HG03565 (cell line): Measurements from ENCODE around the gene SEMA4D.

Source experiments
- ATAC-seq: cut with Tn5 transposase; IDR thresholded peaks from one replicate; pipeline ENCODE4 v1.9.1; 2021; ENCODE audit warnings: mild to moderate bottlenecking, moderate library complexity; ENCODE audit not compliant: unreplicated experiment

The SEMA4D gene

DNA sequence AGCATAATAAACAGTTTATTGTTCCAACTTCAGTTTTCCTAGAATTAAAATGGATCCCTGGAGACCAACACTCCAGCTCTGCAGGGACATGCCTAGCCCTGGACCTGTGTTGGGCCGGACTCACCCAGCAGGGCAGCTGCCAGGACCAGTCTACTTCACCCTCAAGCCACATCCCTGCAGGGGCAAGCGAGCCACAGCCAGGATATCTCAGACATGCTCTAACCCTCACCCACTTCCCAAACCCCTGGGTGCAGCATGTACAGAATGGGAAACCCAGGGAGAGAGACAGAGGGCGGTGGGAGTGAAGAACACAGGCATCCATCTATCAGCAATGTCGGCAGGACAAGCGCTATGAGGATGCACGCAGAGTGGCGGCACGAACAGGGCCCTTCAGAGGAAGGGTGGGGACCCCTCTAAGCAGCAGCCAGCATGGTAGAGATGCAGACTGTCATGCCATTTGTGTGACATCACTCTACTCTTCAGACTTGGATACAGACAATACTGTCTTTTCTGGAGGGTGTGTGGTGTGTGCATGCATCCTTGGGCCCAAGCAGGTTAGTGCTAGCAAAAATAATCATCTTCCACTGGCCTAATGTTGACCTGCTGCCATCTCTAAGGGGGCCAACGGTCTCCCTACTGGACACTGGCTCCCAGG is 83.1 kb downstream of the SEMA4D start:
- no peak for ATAC-seq

DNA sequence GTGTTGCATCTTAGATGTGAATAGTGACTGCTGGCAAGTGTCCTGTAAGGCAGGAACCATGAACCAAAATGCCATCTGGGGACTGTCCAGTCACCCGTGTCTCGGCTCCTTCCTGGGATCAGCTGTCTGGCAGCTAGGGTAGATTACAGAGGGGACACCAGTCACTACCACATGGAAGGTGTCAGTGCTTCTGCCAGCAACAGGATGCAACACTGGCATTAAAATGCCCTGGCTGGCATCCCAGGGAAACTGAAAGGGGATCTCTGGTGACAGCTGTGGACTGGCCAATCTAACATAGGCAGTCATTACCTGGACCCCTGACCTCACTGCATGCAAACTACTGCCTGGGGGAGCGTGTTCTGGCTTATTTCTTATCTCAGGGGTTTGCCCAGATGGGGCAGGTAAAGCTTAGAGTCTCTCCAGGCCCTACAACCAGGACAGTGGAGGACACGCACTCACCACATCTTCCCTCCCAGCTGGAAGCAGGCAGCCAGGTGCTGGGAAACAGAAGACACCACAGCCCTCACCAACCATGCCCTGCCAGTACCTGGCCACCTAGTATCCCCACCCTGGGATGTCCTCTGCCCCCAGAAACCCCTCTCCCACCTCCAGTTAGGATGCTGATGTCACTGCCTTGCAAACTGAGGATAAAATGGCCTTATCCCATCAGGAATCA is 83.8 kb downstream of the SEMA4D start:
- ATAC-seq = no peak

DNA sequence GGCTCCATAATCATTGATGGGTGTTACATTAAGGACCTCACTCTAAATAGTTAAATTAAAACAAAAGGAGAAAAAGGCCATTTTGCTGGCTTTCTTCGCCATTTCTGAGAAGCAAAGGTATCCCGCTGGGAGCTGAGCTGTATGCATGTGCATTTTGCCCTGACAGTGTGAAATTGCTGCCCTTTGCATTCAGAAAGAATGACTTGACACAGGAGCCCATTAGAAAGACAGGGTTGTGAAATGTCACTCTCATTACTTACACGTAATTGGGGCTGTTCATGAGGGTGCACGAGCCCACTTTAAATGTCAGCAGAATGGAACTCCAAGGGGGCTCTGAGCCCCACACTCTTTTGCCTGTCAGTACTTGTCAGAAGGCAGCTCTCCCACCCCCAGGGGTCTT is 85.0 kb downstream of the SEMA4D start:
- ATAC-seq = no peak

DNA sequence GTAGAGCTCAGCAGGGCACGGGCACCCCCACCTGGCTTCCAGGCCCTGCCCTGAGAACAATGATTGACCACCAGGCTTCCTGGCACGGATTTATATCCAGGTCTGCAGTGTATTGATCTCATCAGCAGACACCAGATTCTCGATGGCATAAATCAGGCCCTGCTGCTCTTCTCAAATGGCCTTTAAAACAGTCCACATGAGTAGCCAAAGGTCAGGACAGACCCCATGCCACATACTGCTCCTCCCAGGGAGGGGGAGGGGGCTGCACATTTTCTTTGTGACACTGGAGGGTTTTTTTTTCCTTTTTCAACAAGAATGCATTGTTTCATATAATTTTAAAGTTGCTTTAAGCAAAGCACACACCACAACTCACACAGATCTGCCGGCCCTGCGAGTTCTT is 85.4 kb downstream of the SEMA4D start:
- no peak for ATAC-seq

DNA sequence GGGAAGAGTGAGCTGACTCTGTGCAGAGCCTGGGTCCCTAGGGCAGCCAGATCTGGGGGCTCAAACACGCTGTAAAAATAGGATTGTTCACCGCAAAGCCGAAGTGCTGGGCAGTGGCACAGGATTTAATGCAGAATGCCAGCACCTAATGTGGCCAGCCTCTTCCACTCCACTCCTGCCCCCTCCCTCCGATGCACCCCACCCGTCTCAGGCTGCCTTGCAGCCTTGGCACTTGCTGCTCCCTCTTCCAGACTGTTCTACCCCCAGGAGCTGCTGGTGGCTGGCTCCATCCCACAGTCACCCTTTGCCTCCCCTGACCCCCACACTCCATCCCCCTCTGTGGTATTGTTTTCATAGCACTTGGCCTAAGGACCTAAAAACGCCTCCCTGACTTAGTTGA is 86.2 kb downstream of the SEMA4D start:
- ATAC-seq = no peak

DNA sequence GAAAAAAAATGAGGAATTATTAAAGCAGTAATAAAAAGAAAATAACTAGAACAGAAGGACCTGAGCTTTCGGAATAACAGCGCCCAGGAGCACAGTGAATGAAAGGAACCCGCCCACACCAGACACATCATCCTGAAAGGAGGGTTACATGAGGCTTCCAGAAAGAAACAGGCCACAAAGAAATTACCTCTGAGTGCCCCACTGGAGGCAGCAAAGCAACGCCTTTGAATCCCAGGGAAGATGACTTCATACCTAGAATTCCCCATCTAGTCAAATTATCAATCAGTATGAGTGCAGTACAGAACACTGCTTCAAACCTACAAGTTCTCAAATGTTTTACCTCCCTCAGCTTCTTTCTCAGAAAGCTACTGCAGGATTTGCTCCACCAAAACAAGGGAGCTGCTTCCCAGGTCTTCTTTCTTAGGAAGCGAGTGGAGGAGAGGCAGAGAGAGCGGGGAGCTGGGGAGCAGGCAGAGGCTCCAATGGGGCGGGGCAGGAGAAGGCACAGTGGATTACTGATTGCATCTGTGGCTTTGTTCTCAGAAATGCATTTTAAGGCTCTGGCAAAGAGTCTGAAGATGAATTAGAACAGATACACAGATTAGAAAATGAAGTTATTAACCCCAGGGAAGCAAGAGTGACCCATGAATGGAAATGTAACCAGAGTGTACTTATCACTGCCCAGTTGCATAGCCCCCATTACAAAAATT is 87.1 kb downstream of the SEMA4D start:
- ATAC-seq = peak; percentile 42

DNA sequence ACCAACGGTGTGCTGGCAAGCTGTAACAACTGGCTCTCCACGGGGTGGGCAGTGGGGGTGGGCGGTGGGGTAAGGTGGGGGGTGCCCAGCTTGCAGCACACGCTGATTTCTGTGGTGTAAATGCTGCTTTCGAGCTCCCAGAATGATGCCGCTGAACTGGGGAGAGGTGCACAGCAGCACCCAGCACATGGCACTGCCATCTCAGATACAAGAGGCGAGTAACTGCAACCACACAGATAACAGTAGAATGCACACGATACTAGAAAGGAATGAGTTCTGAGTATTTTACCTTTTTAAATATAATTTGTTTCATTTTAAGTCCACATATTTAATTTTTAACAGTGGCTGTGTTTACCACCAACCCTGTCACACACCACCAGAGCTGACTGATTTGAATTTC is 87.9 kb downstream of the SEMA4D start:
- ATAC-seq = no peak

DNA sequence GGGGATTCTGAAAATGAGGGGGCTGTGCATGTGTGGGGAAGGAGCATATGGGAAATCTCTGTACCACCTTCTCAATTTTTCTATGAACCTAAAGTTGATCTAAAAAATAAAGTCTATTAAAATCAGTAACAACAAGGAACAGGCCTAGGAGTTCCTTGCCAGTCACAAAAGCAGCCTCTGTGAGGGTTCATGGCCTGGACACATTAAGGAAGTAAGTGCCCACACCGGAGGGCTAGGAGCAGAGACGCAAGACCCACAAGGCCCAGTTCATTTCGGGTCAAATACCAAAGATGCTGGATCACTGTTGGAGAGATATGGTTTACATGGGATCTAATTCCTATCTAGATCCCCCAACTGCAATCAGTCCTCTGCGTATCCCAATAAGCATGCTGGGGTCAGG is 88.4 kb downstream of the SEMA4D start:
- no peak for ATAC-seq

DNA sequence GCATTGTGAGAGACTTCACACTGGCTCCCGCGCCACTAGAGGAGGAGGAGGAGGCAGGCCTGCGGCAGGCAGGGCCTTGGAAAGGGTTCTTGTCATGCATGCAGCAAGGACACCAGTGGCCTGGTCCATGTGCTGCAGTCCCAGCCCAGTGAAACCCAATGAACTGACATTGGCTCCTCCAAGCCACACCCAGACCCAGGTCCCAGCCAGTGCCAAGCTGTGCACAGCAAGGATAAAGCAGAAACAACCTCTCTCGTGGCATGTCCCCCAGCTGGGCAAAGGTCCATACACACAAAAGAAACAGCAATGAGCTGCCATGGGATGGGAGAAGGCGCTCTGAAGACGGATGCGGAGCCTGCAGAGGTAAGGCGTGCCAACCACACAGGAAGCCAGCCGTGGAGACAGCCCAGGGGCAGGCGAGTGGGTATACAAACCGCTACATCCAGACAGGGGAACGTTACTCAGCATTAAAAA is 89.2 kb downstream of the SEMA4D start:
- ATAC-seq = no peak

DNA sequence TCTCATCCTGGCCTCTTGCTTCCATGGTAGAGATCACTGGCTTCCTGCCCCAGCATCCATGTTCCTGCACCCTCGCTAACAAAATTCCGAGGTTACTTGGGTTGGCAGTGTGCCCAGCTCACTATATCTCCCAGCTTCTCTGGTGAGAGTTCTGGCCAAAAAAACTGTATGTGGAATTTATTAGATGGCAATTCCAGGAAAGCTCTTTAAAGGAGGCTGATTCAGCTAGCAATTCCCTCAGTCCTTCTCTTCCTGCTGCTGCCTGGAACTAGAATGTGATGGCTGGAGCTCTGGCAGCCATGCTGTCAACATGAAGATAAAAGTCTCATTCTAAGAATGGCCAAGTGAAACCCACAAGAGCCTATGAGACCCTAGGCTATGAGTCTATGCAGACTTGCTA is 90.8 kb downstream of the SEMA4D start:
- no peak for ATAC-seq

DNA sequence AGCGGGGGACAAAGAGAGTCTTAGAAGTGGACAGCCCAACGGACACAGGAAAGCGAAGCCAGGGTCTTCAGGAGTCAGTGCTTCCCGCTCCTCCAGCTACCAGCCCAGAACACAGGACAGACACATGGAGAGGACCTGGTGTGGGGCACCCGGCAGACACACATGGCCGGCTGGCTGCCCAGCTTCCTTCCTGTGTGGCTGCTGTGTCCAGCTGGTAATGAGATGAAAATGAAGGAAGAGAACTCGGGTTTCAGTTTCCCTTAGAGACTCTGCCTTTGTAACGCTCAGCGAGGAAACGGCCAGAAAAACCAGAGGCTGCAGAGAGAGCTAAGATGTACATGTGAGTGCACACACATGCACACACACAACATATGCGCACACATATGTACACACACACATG is 92.1 kb downstream of the SEMA4D start:
- peak; percentile 43 for ATAC-seq

DNA sequence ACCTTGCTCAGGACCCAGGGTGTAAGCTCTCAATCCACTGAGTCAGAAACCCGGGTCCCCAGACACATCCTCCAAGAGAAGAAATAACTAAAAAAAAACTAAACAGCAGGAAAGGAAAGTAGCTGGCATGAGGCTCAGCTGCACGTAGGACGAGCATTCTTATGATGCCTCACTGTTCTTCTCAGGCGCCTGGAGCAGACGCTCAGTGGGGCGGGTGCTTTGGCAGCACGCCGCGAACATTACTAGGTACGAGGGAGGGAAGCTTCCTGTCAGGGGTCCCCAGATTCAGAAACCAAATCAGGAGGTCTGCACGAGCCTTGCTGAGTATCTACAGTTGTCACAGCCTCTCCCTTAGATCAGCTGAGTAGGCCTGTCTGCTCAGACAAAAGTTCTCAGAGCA is 93.8 kb downstream of the SEMA4D start:
- no peak for ATAC-seq

DNA sequence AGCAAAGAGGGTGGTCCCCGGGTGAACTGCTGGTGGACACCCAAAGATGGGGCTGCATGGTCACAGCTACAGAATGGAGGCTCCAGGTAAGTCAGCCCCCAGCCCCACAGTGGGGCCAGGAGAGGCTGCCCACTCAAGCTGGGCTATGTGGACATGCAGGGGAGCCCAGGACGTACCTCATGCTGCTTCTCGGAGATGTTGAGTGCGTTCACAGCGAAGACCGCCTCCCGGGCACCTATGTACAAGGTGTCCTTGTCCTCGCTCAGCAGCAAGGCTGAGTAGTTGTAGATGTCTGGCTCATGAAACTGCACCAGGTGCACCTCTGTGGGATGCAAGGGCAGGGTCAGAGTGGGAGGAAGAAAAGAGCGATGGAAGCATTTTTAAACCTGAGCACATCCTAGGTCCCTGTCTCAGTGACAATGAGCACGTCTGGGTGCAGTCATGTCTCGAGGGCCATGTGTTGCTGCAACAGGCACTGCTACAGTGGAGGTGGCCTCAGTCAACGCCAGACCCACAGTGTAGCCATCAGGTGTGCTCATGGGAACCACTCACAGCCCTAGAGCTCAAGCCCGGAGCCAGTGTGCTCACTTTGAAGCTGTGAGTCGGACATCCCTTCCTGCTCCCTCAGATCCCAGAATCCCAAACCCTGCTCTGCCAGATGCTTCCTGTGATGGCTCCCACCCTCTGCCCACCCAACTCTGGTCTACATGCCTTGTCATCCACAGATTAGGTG is 95.1 kb downstream of the SEMA4D start:
- ATAC-seq = no peak

DNA sequence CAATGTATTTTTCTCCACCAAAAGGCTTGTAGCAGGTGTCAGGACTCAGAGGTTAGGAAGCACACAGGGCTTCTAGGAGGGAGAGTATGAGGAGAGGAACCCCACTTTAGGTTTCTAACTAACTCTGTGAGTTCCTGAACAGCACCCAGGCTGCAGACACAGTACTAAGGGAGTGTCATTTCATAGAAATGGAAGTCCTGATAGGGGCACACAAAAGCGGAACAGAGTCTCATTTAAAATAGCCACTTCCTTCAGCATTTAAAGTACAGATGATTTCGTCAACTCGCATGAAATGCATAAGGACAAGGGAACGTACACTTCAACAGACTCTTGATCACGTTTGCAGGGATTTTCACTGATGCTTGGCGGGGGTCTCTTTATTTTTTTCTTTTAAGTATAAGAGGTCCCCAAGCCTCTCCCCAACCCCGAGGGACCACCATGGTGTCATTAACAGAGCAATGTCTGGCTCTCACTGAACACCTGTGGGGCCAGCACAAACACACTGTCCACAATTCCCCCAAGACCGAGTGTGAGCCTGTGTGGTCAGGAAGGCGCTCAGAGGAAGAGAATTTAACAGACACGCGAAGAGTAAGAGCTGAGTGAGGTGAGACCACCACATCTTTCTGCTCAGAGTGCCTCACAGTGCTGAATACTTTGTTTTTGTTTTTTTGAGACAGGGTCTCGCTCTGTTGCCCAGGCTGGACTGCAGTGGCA is 97.4 kb downstream of the SEMA4D start:
- ATAC-seq = peak; percentile 73

DNA sequence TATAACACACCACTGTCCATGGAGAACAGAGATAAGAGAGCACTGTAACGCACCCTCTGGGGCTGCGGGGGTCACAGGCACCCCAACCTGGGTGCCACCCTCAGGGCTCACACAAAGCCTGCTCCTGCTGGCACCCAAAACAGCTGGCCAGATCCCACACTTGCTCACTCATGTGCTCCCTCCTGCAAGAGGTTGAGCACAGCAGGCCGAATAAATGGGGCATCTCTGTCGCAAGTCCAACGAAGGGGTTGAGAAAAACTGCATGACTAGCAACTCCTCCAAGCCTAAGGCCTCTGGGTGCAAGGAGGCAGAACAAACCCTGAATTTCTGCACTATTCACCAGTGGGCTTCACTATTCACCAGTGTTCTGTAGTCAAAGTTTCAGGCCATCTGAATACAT is 99.3 kb downstream of the SEMA4D start:
- ATAC-seq = no peak

DNA sequence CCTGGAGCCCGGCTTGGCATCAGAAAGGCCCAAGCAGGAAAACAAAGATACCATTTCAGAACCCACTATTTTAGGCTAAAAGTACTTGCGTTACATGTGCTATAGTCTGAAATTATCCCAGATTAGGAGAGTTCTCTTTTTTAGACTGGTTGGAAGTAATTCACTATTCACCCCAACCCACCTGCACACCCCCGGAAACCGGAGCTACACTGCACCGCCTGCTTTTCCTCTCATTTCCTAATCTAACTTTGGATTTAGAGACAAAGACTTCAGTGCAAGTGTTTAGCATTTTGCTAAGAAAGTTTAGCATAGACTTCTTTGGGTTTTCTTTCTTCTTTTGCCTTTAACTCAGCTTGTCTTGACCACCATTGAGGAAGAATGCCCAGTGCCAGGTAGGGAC is 100.4 kb downstream of the SEMA4D start:
- ATAC-seq = no peak

DNA sequence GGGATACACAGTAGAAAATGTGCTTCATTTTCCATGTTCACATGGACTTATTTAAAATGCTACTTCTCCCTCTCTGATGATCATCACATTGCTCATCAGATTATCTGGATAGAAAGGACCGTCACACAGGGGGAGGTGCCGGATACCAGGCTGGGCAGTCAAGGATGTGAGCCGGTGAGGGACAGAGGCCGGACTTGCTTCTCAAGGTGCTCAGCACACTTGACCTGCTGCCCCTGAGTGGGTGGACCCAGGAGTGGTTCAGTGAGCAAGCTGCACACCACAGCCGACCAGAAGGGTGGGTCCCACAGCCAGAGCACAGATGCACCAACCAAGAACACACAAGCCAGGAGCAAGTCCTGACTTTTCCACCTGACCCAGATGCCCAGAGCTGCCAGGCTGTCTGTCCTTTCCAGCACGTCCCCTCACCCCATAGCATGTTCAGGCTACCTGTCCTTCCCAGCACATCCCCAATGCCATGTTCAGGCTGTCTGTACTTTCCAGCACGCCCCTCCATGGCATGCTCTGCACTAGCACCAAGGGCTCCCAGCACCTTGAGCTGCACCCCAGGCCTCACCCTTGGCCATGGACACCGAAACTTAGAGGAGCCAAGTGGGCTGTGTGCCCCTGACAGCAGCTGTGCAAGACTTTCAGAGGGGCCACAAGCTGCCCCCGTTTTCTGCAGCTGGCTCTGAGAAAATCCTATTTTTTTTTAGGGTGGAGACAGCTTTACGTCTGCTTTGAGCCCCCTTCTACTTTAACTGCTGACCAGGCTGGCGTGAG is 101.8 kb downstream of the SEMA4D start:
- ATAC-seq = no peak

DNA sequence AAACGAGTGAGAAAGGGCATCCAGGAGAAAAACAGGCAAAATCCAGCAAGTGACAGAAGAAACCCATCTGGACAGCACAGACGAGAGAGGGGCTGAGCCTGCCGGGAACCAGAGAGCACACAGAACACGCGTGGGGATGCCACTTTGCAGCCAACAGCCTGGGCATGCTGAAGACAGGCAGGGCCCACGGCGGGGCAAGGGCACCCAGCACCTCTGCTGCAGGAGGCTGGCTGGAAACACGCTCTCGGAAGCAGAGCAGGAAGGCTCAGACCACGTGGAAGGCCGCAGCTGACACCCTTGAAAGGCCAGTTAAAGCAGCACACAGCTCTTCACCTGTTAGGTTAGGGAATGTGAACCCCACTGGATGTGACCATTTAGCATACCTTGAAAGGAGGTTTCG is 103.5 kb downstream of the SEMA4D start:
- ATAC-seq = no peak

DNA sequence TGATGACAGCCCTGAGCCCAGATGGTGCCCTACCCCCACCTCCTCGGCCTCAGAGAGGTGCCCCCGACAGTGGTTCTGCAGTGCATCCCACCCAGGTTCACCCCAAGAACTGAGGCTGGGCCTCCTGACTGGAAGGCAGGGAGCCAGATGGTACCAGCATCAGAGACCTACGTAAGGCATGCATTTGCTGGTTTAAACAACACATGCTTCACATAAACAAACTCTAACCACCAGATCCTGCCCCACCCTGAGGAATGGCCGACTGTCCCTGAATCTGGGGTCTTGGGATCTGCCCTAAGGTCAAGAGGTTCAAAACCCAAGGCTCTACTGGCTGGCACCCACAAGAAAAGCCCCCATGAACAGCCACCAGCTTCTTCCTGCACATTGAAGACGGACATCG is 106.3 kb downstream of the SEMA4D start:
- ATAC-seq = no peak

DNA sequence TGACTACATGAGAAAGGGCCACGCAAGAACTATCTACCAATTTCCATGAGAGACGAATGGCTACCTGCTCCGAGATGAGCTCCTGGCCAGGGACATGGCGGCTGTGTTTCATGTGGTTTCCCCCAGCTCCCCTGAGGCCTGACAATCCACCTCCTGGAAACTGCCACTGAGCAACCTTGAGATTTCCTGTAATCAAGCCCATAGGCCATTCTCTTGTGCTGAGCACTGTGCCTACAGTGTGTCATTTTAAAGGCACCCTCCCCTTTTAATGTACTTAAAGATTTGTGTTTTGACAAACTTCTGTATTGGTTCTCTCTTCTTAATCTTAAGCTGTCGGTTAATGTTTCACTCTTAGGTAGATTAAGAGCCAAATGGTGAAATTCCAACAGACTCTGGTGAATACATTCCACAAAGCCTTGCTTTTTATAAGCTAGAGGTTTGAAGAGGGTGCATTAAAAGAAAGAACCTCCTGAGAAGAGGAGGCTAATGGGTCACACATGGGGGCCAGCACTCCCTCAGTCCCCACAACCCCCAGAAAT is 107.3 kb downstream of the SEMA4D start:
- no peak for ATAC-seq
